Placental pericyte (primary cell): ENCODE results near the gene CUL5. TPM values are rescaled to one million over a fixed set of nuclear protein-coding genes. Genes with fewer than 3 reads are reported as not detected.

Source experiments
- small RNA-seq: library from RNA; depleted of rRNA; stranded (forward); fragments of <200 nt; gene quantifications from one replicate; pipeline ENCODE3, GENCODE V24; 2012; ENCODE audit warnings: low replicate concordance
- total RNA-seq: library from RNA; depleted of rRNA; stranded (reverse); fragments of >200 nt; gene quantifications from 2 replicates; pipeline ENCODE4 v1.2.3, GENCODE V29; 2012

Gene CUL5
- 37.4 and 44.4 TPM in 2 replicates for total RNA-seq

GRCh38 chr11:108008656-108009496 is at the start of gene CUL5:
CUL5 (plus strand) TSS chr11:108008898; CDS start chr11:108009349, 451 bp downstream.

GRCh38 chr11:108121274-108122155 is 112.8 kb downstream of the CUL5 start, which contains the start of gene ACAT1:
ACAT1 (plus strand) TSS chr11:108121567; CDS start chr11:108121607, 40 bp downstream.

Small RNA genes lying within 50 kb of the gene (small RNA-seq; reads per million reads assigned to genes)
- gene RF00019: not detected

Other genes starting within 250 kb of the CUL5 start
- gene SLC35F2, start 150.1 kb upstream of the CUL5 start, total RNA-seq: 11.4 and 34.2 TPM in 2 replicates
- not detected in 2 replicates for gene RAB39A, start 80.5 kb upstream of the CUL5 start, total RNA-seq
- 39.2 and 44.0 TPM in 2 replicates for gene ACAT1, start 112.7 kb downstream of the CUL5 start, total RNA-seq
- gene NPAT, start 213.7 kb downstream of the CUL5 start, total RNA-seq: 9.2 and 28.1 TPM in 2 replicates
- gene ATM, start 214.2 kb downstream of the CUL5 start, total RNA-seq: 89.7 and 152 TPM in 2 replicates